CD14-positive monocyte (primary cell): ENCODE measurements around the gene CDKN2A. TPM values are rescaled to one million over a fixed set of nuclear protein-coding genes. Genes with fewer than 3 reads are reported as not detected.

Source experiments
- DNase-seq, 3 donors: peaks; one replicate each; pipeline ENCODE4 v3.0.0-alpha.2; 2011 to 2022
- H2AFZ ChIP-seq: 2 replicates; pipeline ENCODE4 v1.6.0; 2012; ENCODE audit warnings: mild to moderate bottlenecking, low read depth, low read length, inconsistent platforms; ENCODE audit not compliant: insufficient read depth, poor library complexity, severe bottlenecking
- H3K27ac ChIP-seq, 2 donors: 1 replicate in 1 of 2; 2 replicates in 1 of 2; pipeline ENCODE4 v1.5.1; 2012 to 2013; ENCODE audit warnings: low read length in 2 of 2, control low read depth in 1 of 2, inconsistent platforms in 1 of 2, low read depth in 1 of 2, mild to moderate bottlenecking in 1 of 2
- H3K27me3 ChIP-seq, 2 donors: one replicate each; pipeline versions ENCODE4 v1.6.0 to v1.6.1; 2011 to 2013; ENCODE audit warnings: low read length in 2 of 2; ENCODE audit not compliant: control insufficient read depth in 2 of 2, insufficient read depth in 2 of 2
- H3K36me3 ChIP-seq, 2 donors: replicated peaks in 1 of 2; 1 replicate in 1 of 2; 2 replicates in 1 of 2; pipeline versions ENCODE4 v1.5.1 to v1.6.1; 2012 to 2013; ENCODE audit warnings: low read length in 2 of 2, control low read depth in 1 of 2, inconsistent platforms in 1 of 2, mild to moderate bottlenecking in 1 of 2; ENCODE audit not compliant: insufficient read depth in 2 of 2, control insufficient read depth in 1 of 2
- H3K4me1 ChIP-seq, 2 donors: 1 replicate in 1 of 2; 2 replicates in 1 of 2; pipeline versions ENCODE4 v1.5.1 to v1.6.1; 2012 to 2013; ENCODE audit warnings: low read length in 2 of 2, control low read depth in 1 of 2, inconsistent platforms in 1 of 2, mild to moderate bottlenecking in 1 of 2, moderate library complexity in 1 of 2; ENCODE audit not compliant: insufficient read depth in 2 of 2, control insufficient read depth in 1 of 2
- H3K4me2 ChIP-seq: replicated peaks from 2 replicates; pipeline ENCODE3; 2012; ENCODE audit warnings: low read length, moderate library complexity, mild to moderate bottlenecking; ENCODE audit not compliant: poor library complexity, severe bottlenecking; ENCODE audit errors: extremely low read depth
- H3K4me3 ChIP-seq, 3 experiments: fragments of 200-600 bp in 1 of 3; sonication (generic) in 1 of 3; replicated peaks in 1 of 3; 1 replicate in 2 of 3; 2 replicates in 1 of 3; pipeline ENCODE4 v1.5.1; 2011 to 2013; ENCODE audit warnings: low read length in 3 of 3, mild to moderate bottlenecking in 3 of 3, control low read depth in 2 of 3, low read depth in 2 of 3, inconsistent platforms in 1 of 3, moderate library complexity in 1 of 3
- H3K79me2 ChIP-seq: 2 replicates; pipeline ENCODE4 v1.6.0; 2012; ENCODE audit warnings: mild to moderate bottlenecking, control low read depth, inconsistent platforms, low read length, moderate library complexity; ENCODE audit not compliant: insufficient read depth
- H3K9ac ChIP-seq: 2 replicates; pipeline ENCODE4 v1.6.0; 2017; ENCODE audit warnings: low read length, mild to moderate bottlenecking; ENCODE audit not compliant: insufficient read depth, poor library complexity, severe bottlenecking
- H3K9me3 ChIP-seq, 2 donors: replicated peaks in 1 of 2; 1 replicate in 1 of 2; 2 replicates in 1 of 2; pipeline versions ENCODE4 v1.5.1 to v1.6.1; 2012 to 2013; ENCODE audit warnings: low read length in 2 of 2, control low read depth in 1 of 2; ENCODE audit not compliant: control insufficient read depth in 1 of 2, insufficient read depth in 1 of 2
- H4K20me1 ChIP-seq: 2 replicates; pipeline ENCODE4 v1.6.0; 2012; ENCODE audit warnings: mild to moderate bottlenecking, low read length, control low read depth, moderate library complexity; ENCODE audit not compliant: insufficient read depth
- H3K27ac Mint-ChIP-seq, 7 donors: one replicate each; pipeline ENCODE4 v1.8.0; 2020; ENCODE audit warnings: mild to moderate bottlenecking in 7 of 7, mixed read lengths in 7 of 7, moderate library complexity in 6 of 7, inconsistent platforms in 2 of 7
- H3K27me3 Mint-ChIP-seq, 3 donors: one replicate each; pipeline ENCODE4 v1.8.0; 2021 to 2022; ENCODE audit warnings: low read depth in 3 of 3, mild to moderate bottlenecking in 3 of 3, mixed read lengths in 3 of 3, moderate library complexity in 3 of 3, inconsistent platforms in 1 of 3
- H3K36me3 Mint-ChIP-seq, 2 donors: one replicate each; pipeline ENCODE4 v1.8.0; 2020; ENCODE audit warnings: mixed read lengths in 2 of 2, inconsistent platforms in 1 of 2, mild to moderate bottlenecking in 1 of 2
- H3K4me1 Mint-ChIP-seq: one replicate; pipeline ENCODE4 v1.8.0; 2020; ENCODE audit warnings: mild to moderate bottlenecking, mixed read lengths
- H3K4me3 Mint-ChIP-seq, 2 donors: one replicate each; pipeline ENCODE4 v1.8.0; 2020; ENCODE audit warnings: mild to moderate bottlenecking in 2 of 2, mixed read lengths in 2 of 2, moderate library complexity in 1 of 2
- H3K9me3 Mint-ChIP-seq, 7 donors: one replicate each; pipeline ENCODE4 v1.8.0; 2020 to 2022; ENCODE audit warnings: mixed read lengths in 7 of 7, mild to moderate bottlenecking in 6 of 7, moderate library complexity in 6 of 7, inconsistent platforms in 2 of 7
- CTCF ChIP-seq: fragments of 200-600 bp; IDR thresholded peaks from one replicate; pipeline ENCODE4 v1.8.0; 2022; ENCODE audit warnings: antibody characterized with exemption, mild to moderate bottlenecking
- WGBS: methylation state at CpG from one replicate; pipeline ENCODE4 v1.1.5; 2013; ENCODE audit warnings: missing lambda C conversion rate; ENCODE audit not compliant: insufficient coverage; 5-methylcytosine and 5-hydroxymethylcytosine counted together
- intact Hi-C, 2 donors: fragments of 100-400 bp; cut with micrococcal nuclease; formaldehyde crosslinking; loops; one replicate each; pipeline versions ENCODE4 v1.15.0 to v1.15.1; 2023
- polyA plus RNA-seq, 3 donors: library from polyadenylated mRNA; depleted of rRNA in 1 of 3; unstranded in 2 of 3; stranded (reverse) in 1 of 3; fragments of 300-500 nt in 2 of 3; fragments of >200 nt in 1 of 3; fragmentation: Illumina TruSeq in 2 of 3; gene quantifications; 1 replicate in 2 of 3; 2 replicates in 1 of 3; pipeline ENCODE4 v1.2.3, GENCODE V29; 2012 to 2021

The CDKN2A gene
- polyA plus RNA-seq, 3 donors = 0.86 to 1.6 (median 1.1) TPM

- no peaks in the 10 kb centered on the region for H4K20me1 ChIP-seq
- Mint-ChIP-seq H3K9me3 (no peaks in the 10 kb centered on the region), H3K4me1 (peaks cover 44% of the 10 kb centered on the region), H3K27ac (no peak overlapping the region), H3K27me3 (peaks cover 15 to 20% (median 17%) of the 10 kb centered on the region in 3 donors), H3K36me3 (no peaks in the 10 kb centered on the region), H3K4me3 (peak overlapping the region in 1 of 2 donors; percentile 58)
- H3K27me3 ChIP-seq = peaks cover 16 to 33% of the 10 kb centered on the region in 2 donors
- no peak overlapping the region for H3K27ac ChIP-seq
- DNase-seq = no peak
- intact Hi-C loops = no loop called here
- peaks cover 30 to 38% of the 10 kb centered on the region in 2 donors for H3K4me1 ChIP-seq
- no peak overlapping the region for H2AFZ ChIP-seq
- WGBS = no CpG with 5 or more reads among the region's 1 CpG
- no peaks in the 10 kb centered on the region for H3K36me3 ChIP-seq
- H3K9me3 ChIP-seq = no peaks in the 10 kb centered on the region
- no peak for TF ChIP-seq CTCF
- H3K4me2 ChIP-seq = no peak overlapping the region
- H3K9ac ChIP-seq = no peak overlapping the region
- no peak overlapping the region for H3K4me3 ChIP-seq
- H3K79me2 ChIP-seq = no peaks in the 10 kb centered on the region
Measured at GRCh38 chr9:22040760-22041159, 46.6 kb upstream of the CDKN2A start.

DNA sequence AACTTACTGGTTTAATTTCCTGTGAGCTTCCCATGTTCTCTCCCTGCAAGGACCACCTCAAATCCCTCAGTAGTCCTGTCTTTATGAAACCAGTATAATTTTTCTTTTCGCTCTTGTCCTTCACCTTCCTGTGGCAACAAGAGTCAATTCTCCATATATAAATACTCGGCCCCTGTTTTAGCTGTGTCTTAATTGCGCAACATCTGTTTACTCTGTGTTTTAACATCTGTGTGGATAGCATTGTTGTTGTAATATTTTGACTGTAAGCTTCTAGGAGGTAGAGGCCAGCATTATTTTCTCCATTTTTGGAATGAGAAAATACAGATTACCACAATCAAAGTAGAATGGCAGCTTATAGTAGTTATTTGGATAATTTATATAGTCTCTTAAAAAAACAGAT, 45.1 kb upstream of the CDKN2A start:
- peaks cover 4 to 13% (median 12%) of the 10 kb centered on the region in 3 donors for H3K27me3 Mint-ChIP-seq
- Histone ChIP-seq H2AFZ (no peak overlapping the region), H4K20me1 (no peaks in the 10 kb centered on the region), H3K4me2 (no peak overlapping the region), H3K4me3 (no peak overlapping the region), H3K79me2 (no peaks in the 10 kb centered on the region), H3K27ac (no peak overlapping the region), H3K4me1 (peaks cover 38 to 52% of the 10 kb centered on the region in 2 donors), H3K27me3 (peaks cover 11 to 22% of the 10 kb centered on the region in 2 donors), H3K36me3 (no peaks in the 10 kb centered on the region), H3K9me3 (no peaks in the 10 kb centered on the region), H3K9ac (no peak overlapping the region)
- H3K27ac Mint-ChIP-seq = peak overlapping the region in 2 of 7 donors; percentile 52 to 82
- WGBS = no CpG with 5 or more reads among the region's 3 CpGs
- no peak for TF ChIP-seq CTCF
- H3K9me3 Mint-ChIP-seq = no peaks in the 10 kb centered on the region
- DNase-seq = peak in 1 of 3 donors; percentile 20
- H3K36me3 Mint-ChIP-seq = no peaks in the 10 kb centered on the region
- peaks cover 56% of the 10 kb centered on the region for H3K4me1 Mint-ChIP-seq
- intact Hi-C loops = no loop called here
- H3K4me3 Mint-ChIP-seq = peak overlapping the region in 1 of 2 donors; percentile 35
